ENCODE data around the gene SLC12A7. TPM values are rescaled to one million over a fixed set of nuclear protein-coding genes. Genes with fewer than 3 reads are reported as not detected.
"Not testable (repeated sequence)": the region's sequence is repeated elsewhere in the genome, so short reads cannot be mapped to it uniquely, and the experiment has no call there.

SLC12A7 gene
- total RNA-seq, 1 donor = 13.7 TPM

DNA sequence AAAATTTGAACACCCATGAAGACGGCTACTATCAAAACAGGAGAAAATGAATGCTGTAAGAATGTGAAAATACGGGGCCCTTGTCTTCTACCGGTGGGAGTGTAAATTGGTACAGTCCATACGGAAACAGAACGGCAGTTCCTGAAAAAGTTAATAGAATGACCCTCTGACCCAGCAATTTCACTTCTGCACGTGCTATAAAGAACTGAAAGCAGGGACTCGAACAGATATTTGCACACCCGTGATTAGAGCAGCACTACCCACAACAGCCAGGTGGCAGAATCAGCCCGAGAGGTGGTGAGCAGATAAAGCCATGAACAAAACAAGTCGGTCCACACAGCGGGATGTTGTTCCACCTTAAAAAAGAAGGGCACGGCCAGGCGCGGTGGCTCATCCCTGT, 22.6 kb upstream of the SLC12A7 start:
- Histone ChIP-seq H3K9me3 (ENCODE audit: low read depth, low read length) (no peaks in the 10 kb centered on the region), H3K4me1 (ENCODE audit: insufficient read depth, low read length) (peaks cover 22% of the 10 kb centered on the region), H3K4me3 (ENCODE audit: low read length) (no peak overlapping the region)

DNA sequence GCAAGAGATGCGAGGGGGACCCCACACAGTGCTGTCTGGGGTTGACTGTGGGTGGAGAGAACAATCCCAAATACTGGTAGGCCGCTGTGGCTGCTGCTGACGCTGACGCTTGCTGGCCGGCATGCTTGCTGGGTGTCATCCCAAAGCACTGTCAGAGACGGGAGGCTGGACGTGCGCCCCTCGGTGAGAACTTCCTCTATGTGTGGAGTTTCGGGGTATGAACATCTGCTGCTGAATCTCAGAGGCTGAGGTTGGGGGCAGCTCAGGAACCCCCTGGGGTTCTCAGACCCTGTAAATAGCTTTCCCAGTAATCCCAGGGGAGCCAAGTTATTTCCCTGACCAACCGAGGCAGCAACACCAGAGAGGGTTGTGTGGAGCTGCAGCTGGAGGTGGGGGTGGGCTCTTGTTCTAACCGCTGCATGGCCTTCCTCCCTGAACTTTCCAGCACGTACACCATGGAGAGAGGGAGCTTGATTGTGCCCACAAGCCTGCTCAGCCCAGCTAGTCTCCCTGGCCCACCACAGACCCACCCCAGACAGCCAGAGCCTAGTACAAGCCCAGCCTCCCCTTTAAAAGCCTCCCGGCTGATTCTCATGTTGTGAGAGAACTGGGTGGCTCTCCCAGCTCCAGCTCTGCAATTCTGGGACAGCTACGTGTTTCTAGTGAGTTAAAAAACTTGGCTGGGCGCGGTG, 21.8 kb upstream of the SLC12A7 start:
- no peaks in the 10 kb centered on the region for H3K27me3 ChIP-seq (ENCODE audit: insufficient read depth, low read length)
- H3K4me3 ChIP-seq (ENCODE audit: low read length) = no peak overlapping the region
- H3K4me1 ChIP-seq (ENCODE audit: insufficient read depth, low read length) = peaks cover 22% of the 10 kb centered on the region
- no peaks in the 10 kb centered on the region for H3K9me3 ChIP-seq (ENCODE audit: low read depth, low read length)

More for the DNA sequence above, 22.6 kb upstream of the SLC12A7 start:
- H3K27me3 ChIP-seq (ENCODE audit: insufficient read depth, low read length) = no peaks in the 10 kb centered on the region

- H3K4me1 ChIP-seq (ENCODE audit: insufficient read depth, low read length) = peaks cover 22% of the 10 kb centered on the region
- no peaks in the 10 kb centered on the region for H3K27me3 ChIP-seq (ENCODE audit: insufficient read depth, low read length)
- H3K4me3 ChIP-seq (ENCODE audit: low read length) = no peak overlapping the region
- no peaks in the 10 kb centered on the region for H3K9me3 ChIP-seq (ENCODE audit: low read depth, low read length)
Measured at GRCh38 chr5:1133108-1133507, 21.2 kb upstream of the SLC12A7 start.

- no peak overlapping the region for H3K4me3 ChIP-seq (ENCODE audit: low read length)
- peaks cover 18% of the 10 kb centered on the region for H3K4me1 ChIP-seq (ENCODE audit: insufficient read depth, low read length)
- no peaks in the 10 kb centered on the region for H3K9me3 ChIP-seq (ENCODE audit: low read depth, low read length)
- no peaks in the 10 kb centered on the region for H3K27me3 ChIP-seq (ENCODE audit: insufficient read depth, low read length)
Measured at GRCh38 chr5:1132570-1132969, 20.7 kb upstream of the SLC12A7 start.

DNA sequence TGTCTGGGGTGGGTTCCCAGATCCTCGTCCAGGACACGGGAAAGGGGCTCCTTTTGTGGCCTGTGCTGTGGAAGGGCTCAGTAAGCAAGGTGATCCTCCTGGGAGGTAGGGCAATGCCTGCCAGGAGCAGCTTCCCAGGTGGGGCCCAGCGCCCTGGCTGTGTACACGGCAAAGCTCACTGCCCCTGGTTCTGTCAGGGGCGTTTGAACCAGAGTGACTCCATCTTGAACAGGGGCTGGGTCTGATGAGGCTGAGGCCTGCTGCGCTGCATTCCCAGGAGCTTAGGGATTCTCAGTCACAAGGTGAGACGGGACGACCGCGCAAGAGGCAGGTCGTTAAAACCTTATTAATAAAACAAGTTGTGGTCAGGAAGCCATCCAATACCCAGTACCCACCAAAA, 19.9 kb upstream of the SLC12A7 start:
- Histone ChIP-seq H3K27me3 (ENCODE audit: insufficient read depth, low read length) (no peaks in the 10 kb centered on the region), H3K9me3 (ENCODE audit: low read depth, low read length) (no peaks in the 10 kb centered on the region), H3K4me1 (ENCODE audit: insufficient read depth, low read length) (peaks cover 15% of the 10 kb centered on the region), H3K4me3 (ENCODE audit: low read length) (no peak overlapping the region)

- H3K9me3 ChIP-seq (ENCODE audit: low read depth, low read length) = no peaks in the 10 kb centered on the region
- peaks cover 15% of the 10 kb centered on the region for H3K4me1 ChIP-seq (ENCODE audit: insufficient read depth, low read length)
- no peaks in the 10 kb centered on the region for H3K27me3 ChIP-seq (ENCODE audit: insufficient read depth, low read length)
- no peak overlapping the region for H3K4me3 ChIP-seq (ENCODE audit: low read length)
Measured at GRCh38 chr5:1131191-1131621, 19.3 kb upstream of the SLC12A7 start.

GRCh38 chr5:1130218-1130946, 18.5 kb upstream of the SLC12A7 start:
- Histone ChIP-seq H3K4me3 (ENCODE audit: low read length) (no peak overlapping the region), H3K4me1 (ENCODE audit: insufficient read depth, low read length) (peaks cover 14% of the 10 kb centered on the region), H3K27me3 (ENCODE audit: insufficient read depth, low read length) (no peaks in the 10 kb centered on the region), H3K9me3 (ENCODE audit: low read depth, low read length) (no peaks in the 10 kb centered on the region)

GRCh38 chr5:1129711-1130055, 17.8 kb upstream of the SLC12A7 start:
- H3K4me1 ChIP-seq (ENCODE audit: insufficient read depth, low read length) = peaks cover 7% of the 10 kb centered on the region

GRCh38 chr5:1128977-1129710, 17.3 kb upstream of the SLC12A7 start:
- H3K4me1 ChIP-seq (ENCODE audit: insufficient read depth, low read length) = peaks cover 1% of the 10 kb centered on the region
- H3K9me3 ChIP-seq (ENCODE audit: low read depth, low read length) = no peaks in the 10 kb centered on the region
- no peak overlapping the region for H3K4me3 ChIP-seq (ENCODE audit: low read length)
- H3K27me3 ChIP-seq (ENCODE audit: insufficient read depth, low read length) = no peaks in the 10 kb centered on the region

More at GRCh38 chr5:1129711-1130055, 17.8 kb upstream of the SLC12A7 start:
- no peaks in the 10 kb centered on the region for H3K9me3 ChIP-seq (ENCODE audit: low read depth, low read length)
- H3K4me3 ChIP-seq (ENCODE audit: low read length) = no peak overlapping the region
- H3K27me3 ChIP-seq (ENCODE audit: insufficient read depth, low read length) = no peaks in the 10 kb centered on the region

- no peaks in the 10 kb centered on the region for H3K27me3 ChIP-seq (ENCODE audit: insufficient read depth, low read length)
- no peak overlapping the region for H3K4me3 ChIP-seq (ENCODE audit: low read length)
- no peaks in the 10 kb centered on the region for H3K4me1 ChIP-seq (ENCODE audit: insufficient read depth, low read length)
- no peaks in the 10 kb centered on the region for H3K9me3 ChIP-seq (ENCODE audit: low read depth, low read length)
Measured at GRCh38 chr5:1127959-1128785, 16.3 kb upstream of the SLC12A7 start.

DNA sequence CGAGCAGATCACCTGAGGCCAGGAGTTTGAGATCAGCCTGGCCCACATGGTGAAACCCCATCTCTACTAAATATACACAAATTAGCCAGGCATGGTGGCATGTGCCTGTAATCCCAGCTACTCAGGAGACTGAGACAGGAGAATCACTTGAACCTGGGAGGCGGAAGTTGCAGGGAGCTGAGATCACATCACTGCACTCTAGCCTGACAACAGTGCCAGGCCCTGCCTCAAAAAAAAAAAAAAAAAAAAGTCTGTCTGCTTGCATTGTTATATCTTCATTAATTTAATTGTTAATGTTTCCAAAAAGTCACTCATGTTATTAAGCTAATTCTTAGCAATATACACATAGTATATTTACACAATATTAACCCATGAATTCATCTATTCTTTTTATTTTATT, 13.8 kb upstream of the SLC12A7 start:
- H3K27me3 ChIP-seq (ENCODE audit: insufficient read depth, low read length); H3K4me3 ChIP-seq (ENCODE audit: low read length); H3K9me3 ChIP-seq (ENCODE audit: low read depth, low read length); H3K4me1 ChIP-seq (ENCODE audit: insufficient read depth, low read length): not testable (repeated sequence)

DNA sequence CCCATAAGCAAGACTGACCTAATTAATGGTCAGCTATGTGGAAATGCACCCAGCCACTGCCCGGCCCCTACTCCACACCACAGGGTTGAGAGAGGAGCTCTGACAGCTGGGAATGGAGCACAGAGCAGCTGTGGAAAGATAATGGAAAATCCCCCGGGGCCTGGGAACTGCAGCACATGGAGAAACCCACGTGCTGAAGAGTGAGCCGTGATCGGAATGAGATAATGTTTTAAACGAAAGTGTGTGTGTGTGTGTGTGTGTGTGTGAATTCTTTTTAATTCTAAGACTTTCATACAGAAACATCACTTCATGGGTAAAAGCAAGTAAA, 13.1 kb upstream of the SLC12A7 start:
- Histone ChIP-seq H3K27me3 (ENCODE audit: insufficient read depth, low read length) (no peaks in the 10 kb centered on the region), H3K9me3 (ENCODE audit: low read depth, low read length) (no peaks in the 10 kb centered on the region), H3K4me3 (ENCODE audit: low read length) (no peak overlapping the region), H3K4me1 (ENCODE audit: insufficient read depth, low read length) (no peaks in the 10 kb centered on the region)

DNA sequence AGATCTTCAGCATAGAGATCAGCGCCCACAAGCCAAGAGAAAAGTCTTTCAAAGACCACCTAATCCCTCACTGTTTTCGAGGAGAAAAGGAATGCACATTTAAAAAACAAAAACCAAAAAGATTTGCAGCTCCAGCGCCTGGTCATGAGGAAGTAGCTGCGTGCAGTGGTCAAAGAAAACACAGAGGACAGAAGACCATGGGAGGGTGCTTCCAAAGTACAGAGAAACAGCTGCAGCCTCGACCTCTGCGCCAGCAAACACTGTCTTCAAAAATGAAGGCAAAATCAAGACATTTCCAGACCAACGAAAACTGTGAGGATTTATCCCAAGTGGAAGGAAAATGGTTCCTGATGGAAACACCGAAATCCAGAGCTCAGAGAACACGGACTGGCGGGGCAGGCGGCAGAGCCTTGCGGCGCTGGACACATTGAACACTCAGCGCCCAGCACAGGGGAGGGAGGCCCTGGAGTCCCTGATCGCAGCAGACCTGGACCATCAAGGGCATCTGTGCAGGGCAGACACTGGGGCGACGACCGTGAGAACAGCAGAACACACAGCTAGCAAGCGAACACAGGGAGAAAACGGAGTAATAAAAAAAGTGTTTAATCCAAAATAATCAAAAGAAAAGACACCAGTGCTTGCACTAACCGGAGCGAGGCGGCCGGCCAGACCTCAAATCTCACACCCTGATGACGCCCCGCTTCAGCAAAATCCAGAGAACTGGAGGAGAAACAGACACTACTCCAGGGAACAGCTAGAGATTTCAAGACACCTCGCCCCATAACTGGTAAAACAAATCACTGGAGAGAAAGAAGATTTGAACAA, 12.6 kb upstream of the SLC12A7 start:
- no peak overlapping the region for H3K4me3 ChIP-seq (ENCODE audit: low read length)
- no peaks in the 10 kb centered on the region for H3K4me1 ChIP-seq (ENCODE audit: insufficient read depth, low read length)
- no peaks in the 10 kb centered on the region for H3K27me3 ChIP-seq (ENCODE audit: insufficient read depth, low read length)
- H3K9me3 ChIP-seq (ENCODE audit: low read depth, low read length) = no peaks in the 10 kb centered on the region

- no peak overlapping the region for H3K4me3 ChIP-seq (ENCODE audit: low read length)
- no peaks in the 10 kb centered on the region for H3K27me3 ChIP-seq (ENCODE audit: insufficient read depth, low read length)
- no peaks in the 10 kb centered on the region for H3K4me1 ChIP-seq (ENCODE audit: insufficient read depth, low read length)
- no peaks in the 10 kb centered on the region for H3K9me3 ChIP-seq (ENCODE audit: low read depth, low read length)
Measured at GRCh38 chr5:1123418-1124147, 11.7 kb upstream of the SLC12A7 start.
